Measurements from ENCODE around the gene ITGB1BP1. TPM values are rescaled to one million over a fixed set of nuclear protein-coding genes. Genes with fewer than 3 reads are reported as not detected.

The ITGB1BP1 gene
- total RNA-seq, 1 donor, result 14.5 TPM

- DNase-seq (ENCODE audit: low read depth in 2 of 3, low spot score in 2 of 3), result no peak
These were observed 68.1 kb downstream of the ITGB1BP1 start for GRCh38 chr2:9355270-9355669.

DNA sequence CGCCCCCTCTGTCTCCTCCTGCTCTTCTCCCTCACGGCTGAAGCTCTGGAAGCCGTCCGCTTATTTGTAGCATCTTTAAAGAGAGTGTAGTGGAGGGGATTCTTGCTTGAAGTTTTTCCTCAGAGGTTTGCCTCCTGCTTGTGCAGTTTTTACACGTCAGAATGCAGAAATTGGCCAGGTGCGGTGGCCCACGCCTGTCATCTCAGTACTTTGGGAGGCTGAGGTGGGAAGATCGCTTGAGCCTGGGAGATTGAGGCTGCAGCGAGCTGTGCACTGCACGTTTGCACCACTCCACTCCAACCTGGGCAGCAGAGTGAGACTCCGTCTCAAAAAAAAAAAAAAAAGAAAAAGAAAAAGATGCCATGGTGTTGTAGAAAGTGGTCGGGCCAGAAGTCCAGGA lies 69.0 kb downstream of the ITGB1BP1 start:
- DNase-seq (ENCODE audit: low read depth in 2 of 3, low spot score in 2 of 3), result no peak

Other genes with a start within 250 kb of the ITGB1BP1 start
- 4.3 TPM for gene ASAP2, start 216.7 kb downstream of the ITGB1BP1 start, total RNA-seq
- gene CPSF3, start 126 bp upstream of the ITGB1BP1 start, total RNA-seq, result 31.5 TPM
- 27.7 TPM for gene IAH1, start 51.0 kb upstream of the ITGB1BP1 start, total RNA-seq
- 29.9 TPM for gene ADAM17, start 132.3 kb upstream of the ITGB1BP1 start, total RNA-seq
- 90.8 TPM for gene YWHAQ, start 207.5 kb upstream of the ITGB1BP1 start, total RNA-seq